Motor neuron (in vitro differentiated cells): ENCODE measurements around the gene ZFPM1. TPM values are rescaled to one million over a fixed set of nuclear protein-coding genes. Genes with fewer than 3 reads are reported as not detected.

ENCODE experiments used
- ATAC-seq, 8 experiments: fragments of 200-7000 bp; cut with Tn5 transposase; replicated peaks in 6 of 8; 2 replicates each; pipeline ENCODE4 v1.8.0; 2021; ENCODE audit warnings: mild to moderate bottlenecking in 8 of 8, moderate library complexity in 8 of 8
- H3K27ac ChIP-seq, 2 donors: fragments of 250-450 bp; sonication (Bioruptor Pico); 2 replicates each; pipeline ENCODE4 v1.9.0; 2021; ENCODE audit warnings: antibody characterized with exemption in 2 of 2, mild to moderate bottlenecking in 2 of 2, moderate library complexity in 1 of 2
- H3K4me1 ChIP-seq, 2 donors: fragments of 250-450 bp; sonication (Bioruptor Pico); replicated peaks in 1 of 2; 2 replicates each; pipeline ENCODE4 v1.6.1; 2021; ENCODE audit warnings: antibody characterized with exemption in 2 of 2, mild to moderate bottlenecking in 2 of 2, moderate library complexity in 1 of 2
- H3K4me3 ChIP-seq, 5 donors: fragments of 250-450 bp; sonication (Bioruptor Pico); 2 replicates each; pipeline ENCODE4 v1.9.0; 2021; ENCODE audit warnings: antibody characterized with exemption in 5 of 5, mild to moderate bottlenecking in 5 of 5, moderate library complexity in 4 of 5
- WGBS, 10 experiments: fragments of 450-650 bp; shearing (Covaris generic); methylation state at CpG; one replicate each; pipeline ENCODE4 v1.0.0; 2022; 5-methylcytosine and 5-hydroxymethylcytosine counted together
- in situ Hi-C, 9 experiments: fragments of 400-800 bp; cut with MboI; loops; one replicate each; pipeline ENCODE4 v1.15.0; 2021; ENCODE audit warnings: low sequenced_read_pairs in 9 of 9, low pct_unique_long_range_greater_than_20kb in 2 of 9; ENCODE audit not compliant: unreplicated experiment in 9 of 9
- total RNA-seq, 8 experiments: library from RNA; unstranded; fragments of 300-600 nt; gene quantifications; 2 replicates each; pipeline versions ENCODE4 v1.2.3 to v1.2.4, GENCODE V29; 2022

The ZFPM1 gene
- total RNA-seq, 8 experiments from 2014 or later: 1.4 to 3.4 (median 2.7) TPM

DNA sequence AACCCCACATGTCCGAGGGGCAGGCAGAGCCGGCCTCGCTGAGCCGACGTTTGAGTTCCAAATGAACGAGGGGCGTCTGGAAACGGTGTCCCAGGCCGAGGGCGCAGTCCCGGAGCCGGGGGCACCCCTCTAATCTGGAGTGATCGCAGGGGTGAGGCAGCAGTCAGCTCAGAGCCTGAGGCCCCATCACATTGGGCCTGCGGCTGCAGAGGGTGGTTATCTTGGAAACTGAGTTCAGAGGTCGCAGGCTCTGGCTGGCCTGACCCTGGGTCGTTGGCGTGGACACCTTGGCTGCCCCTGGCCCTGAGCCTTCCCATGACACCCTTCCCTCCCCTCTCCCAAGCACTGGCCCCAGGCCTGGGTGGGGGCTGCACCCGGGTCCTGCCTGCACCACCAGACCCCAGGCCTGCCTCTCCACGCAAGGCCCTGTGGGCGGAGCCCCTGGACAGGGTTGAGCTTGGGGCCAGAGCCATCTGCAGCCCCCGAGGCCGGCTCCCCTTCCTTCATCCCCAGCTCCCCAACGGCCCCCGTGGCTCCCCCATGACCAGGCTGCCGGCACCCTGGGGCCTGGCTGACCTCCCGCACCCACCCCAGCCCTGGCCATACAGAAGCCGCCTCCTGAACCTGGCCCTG is 45.6 kb downstream of the ZFPM1 start:
- H3K27ac ChIP-seq: peak overlapping the region in 1 of 2 donors; percentile 73
- in situ Hi-C loops: no loop called here
- 83% methylated on average over 1 of the region's 27 CpGs; no CpG with 5 or more reads in 9 of the 10 experiments for WGBS, 10 experiments
- H3K4me1 ChIP-seq: peaks cover 30 to 36% of the 10 kb centered on the region in 2 donors
- no peak overlapping the region for H3K4me3 ChIP-seq
- ATAC-seq: no peak

DNA sequence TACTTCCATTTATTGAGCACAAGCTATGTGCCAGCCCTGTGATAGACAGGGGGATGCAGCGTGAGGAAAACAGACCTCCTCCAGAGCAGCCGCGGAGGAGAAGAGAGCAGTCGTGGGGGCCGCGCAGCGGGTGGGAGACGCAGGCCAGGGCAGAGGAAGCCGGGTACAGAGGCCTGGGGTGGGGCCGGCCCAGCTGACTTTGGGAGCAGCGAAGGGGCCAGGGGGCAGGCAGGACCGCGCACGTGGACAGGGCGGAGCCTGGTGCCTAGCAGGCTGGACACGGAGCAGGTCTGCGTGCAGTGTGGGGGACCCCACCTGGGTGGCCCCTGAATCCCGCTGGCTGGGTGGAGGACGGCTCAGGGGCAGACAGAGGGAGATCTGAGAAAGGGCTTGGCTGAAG is 46.2 kb downstream of the ZFPM1 start:
- WGBS, 10 experiments: 100% methylated on average over 1 of the region's 19 CpGs; no CpG with 5 or more reads in 9 of the 10 experiments
- in situ Hi-C loops: no loop called here

DNA sequence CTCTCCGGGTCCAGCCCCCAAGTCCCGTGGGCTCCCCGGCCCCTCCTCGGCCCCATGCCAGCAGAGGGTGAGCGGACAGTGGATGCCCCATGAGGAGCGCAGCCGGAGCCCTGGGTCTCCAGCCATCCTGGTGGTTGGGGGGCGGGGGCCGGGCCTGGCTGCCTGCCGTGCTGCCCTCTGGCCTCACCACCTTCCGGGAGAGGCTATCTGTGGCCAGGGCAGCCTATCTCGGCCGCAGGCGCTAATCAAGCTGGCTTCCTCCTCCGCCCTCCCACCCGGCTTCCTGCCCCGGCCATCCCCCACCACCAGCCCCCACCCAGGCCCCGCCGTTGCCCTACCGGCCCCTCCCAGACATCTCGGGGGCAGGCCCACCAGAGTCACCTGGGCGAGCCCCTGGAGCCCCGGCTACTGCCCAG is 46.8 kb downstream of the ZFPM1 start:
- 100% methylated on average over 1 of the region's 23 CpGs; no CpG with 5 or more reads in 9 of the 10 experiments for WGBS, 10 experiments
- Histone ChIP-seq H3K4me1 (peaks cover 33 to 41% of the 10 kb centered on the region in 2 donors), H3K4me3 (no peak overlapping the region), H3K27ac (no peak overlapping the region)
- no peak for ATAC-seq
- in situ Hi-C loops: loop anchor here in 1 of 9 experiments (25.0 kb wide), 1 partner anchor 313 kb away; no protein-coding TSS in a partner anchor

More for the DNA sequence above, 46.2 kb downstream of the ZFPM1 start:
- Histone ChIP-seq H3K4me3 (no peak overlapping the region), H3K27ac (no peak overlapping the region), H3K4me1 (peaks cover 32 to 41% of the 10 kb centered on the region in 2 donors)
- no peak for ATAC-seq

DNA sequence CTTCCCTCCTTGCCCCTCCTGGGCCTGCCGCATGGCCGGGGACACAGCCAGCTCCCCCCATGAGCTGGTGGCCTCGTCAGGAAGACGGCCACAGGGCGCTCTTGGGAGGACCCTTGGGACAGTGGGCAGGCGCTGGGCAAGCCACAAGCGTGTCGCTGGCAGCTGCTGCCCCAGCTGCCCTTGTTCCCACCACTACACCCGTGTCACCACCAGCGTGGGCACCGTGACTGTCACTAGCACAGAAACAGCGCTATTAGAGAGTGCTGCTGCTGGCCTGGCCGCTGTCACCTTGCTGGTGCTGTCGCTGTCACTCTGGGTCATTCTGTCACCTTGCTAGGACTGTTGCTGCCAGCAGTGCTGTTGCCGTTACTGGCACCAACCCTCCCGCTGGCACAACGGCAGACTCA is 47.2 kb downstream of the ZFPM1 start:
- WGBS, 10 experiments: 88 to 100% (median 90%) methylated on average over 2 to 9 of the region's 17 CpGs; no CpG with 5 or more reads in 7 of the 10 experiments
- in situ Hi-C loops: loop anchor here in 1 of 9 experiments (25.0 kb wide), 1 partner anchor 313 kb away; no protein-coding TSS in a partner anchor
- no peak overlapping the region for H3K27ac ChIP-seq

DNA sequence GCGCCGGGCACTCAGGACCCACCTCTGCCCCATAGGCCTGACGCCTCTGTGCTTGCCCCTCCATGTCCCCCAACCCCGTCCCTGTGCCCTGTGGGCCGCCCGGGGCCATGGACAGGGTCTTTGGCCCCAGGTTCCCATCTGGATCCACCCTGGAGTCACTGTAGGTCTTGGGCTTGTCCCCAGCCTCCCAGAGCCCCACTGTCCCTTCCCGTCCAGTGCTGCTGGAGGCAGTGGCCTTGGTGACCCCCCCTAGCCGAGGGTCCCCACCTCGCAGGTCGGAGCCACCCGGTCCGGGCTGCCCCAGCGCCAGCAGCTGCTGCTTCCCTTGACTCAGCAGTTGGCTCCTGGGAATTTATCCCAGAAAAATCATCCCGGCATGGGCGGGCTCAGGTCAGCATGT is 49.3 kb downstream of the ZFPM1 start:
- in situ Hi-C loops: loop anchor here in 1 of 9 experiments (25.0 kb wide), 1 partner anchor 315 kb away; no protein-coding TSS in a partner anchor
- H3K4me1 ChIP-seq: peaks cover 39 to 49% of the 10 kb centered on the region in 2 donors
- no peak overlapping the region for H3K4me3 ChIP-seq
- peak overlapping the region in 1 of 2 donors; percentile 27 for H3K27ac ChIP-seq
- WGBS, 10 experiments: 85% methylated on average over 9 of the region's 15 CpGs; no CpG with 5 or more reads in 9 of the 10 experiments
- no peak for ATAC-seq

More for the DNA sequence above, 47.2 kb downstream of the ZFPM1 start:
- Histone ChIP-seq H3K4me1 (peaks cover 32 to 42% of the 10 kb centered on the region in 2 donors), H3K4me3 (no peak overlapping the region)
- ATAC-seq: no peak

DNA sequence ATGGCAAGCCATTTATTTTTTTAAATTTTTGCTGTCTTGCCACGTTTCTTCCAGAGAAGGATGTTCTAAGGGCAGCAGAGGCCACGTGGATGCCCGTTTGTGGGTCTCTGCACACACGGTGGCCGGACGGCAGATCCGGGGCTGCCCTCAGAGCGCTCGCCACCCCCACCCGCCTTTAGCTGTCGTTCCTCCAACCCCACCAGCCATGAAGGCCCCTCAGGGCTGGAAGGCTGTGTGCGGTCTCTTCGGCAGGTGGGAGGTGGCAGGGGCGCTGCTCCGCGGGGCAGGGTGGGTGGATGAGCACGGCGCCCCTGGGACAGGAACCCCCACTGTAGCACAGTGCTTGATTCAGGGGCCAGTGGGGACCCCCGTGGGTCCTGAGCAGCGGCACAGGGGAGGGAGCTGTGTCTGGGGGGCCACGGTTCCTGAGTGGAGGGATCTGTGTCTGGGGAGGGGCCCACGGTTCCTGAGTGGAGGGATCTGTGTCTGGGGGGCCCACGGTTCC is 49.7 kb downstream of the ZFPM1 start:
- in situ Hi-C loops: loop anchor here in 1 of 9 experiments (25.0 kb wide), 1 partner anchor 316 kb away; no protein-coding TSS in a partner anchor
- 60% methylated on average over 1 of the region's 23 CpGs; no CpG with 5 or more reads in 9 of the 10 experiments for WGBS, 10 experiments
- Histone ChIP-seq H3K27ac (peak overlapping the region in 1 of 2 donors; percentile 27), H3K4me3 (no peak overlapping the region), H3K4me1 (peaks cover 35 to 45% of the 10 kb centered on the region in 2 donors)
- ATAC-seq: no peak

DNA sequence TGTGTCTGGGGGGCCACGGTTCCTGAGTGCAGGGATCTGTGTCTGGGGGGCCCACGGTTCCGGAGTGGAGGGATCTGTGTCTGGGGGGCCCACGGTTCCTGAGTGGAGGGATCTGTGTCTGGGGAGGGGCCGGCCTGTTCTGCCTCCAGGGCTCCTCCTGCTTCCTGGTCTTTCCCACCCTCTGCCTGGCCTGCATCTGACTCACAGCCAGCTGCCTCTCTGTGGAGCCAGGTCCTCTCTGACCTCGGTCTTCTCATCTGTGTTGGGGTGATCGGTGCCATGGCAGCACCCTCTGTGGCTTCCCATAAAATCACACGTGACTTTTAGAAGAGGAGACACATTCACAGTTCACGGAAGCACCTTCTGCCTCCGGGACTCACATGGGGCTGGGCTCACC is 50.3 kb downstream of the ZFPM1 start:
- no peak overlapping the region for H3K4me3 ChIP-seq
- peak in 2 of 8 experiments; percentile 75 for ATAC-seq
- no peak overlapping the region for H3K27ac ChIP-seq
- WGBS, 10 experiments: no CpG with 5 or more reads among the region's 10 CpGs
- in situ Hi-C loops: loop anchor here in 1 of 9 experiments (25.0 kb wide), 1 partner anchor 316 kb away; no protein-coding TSS in a partner anchor
- H3K4me1 ChIP-seq: peaks cover 32 to 41% of the 10 kb centered on the region in 2 donors

DNA sequence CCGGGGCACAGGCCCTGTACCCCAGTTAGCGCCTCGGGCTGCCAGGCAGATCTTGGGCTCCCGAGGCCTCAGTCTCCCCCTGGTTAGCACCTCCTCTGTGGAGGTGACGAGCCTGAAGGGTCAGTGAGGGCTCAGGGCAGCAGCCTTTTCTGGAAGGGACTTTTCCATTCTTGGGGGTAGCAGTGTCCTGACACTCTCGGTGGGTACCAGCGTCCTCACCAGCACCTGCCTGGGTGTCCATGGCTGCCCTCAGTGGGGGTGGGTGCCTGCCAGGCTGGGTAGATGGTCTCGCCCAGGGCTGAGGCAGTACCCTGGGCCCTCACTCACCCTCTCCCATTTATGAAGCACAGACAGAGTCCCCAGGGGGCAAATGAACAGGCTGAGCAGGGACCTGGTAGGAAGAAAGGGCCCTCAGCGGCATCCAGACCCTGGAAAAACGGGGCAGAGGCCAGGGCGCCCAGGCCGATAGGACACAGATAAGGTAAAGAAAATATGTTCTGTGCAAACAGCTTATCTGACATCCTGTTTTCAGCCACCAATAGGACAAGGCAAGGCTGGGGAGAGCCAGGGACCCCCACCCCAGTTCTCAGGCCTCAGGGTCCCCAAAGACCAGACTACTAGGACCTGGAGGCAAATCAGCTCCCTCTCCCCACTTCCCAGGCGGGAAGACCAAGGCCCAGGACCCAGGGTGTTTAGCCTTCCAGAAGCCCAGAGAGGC is 50.9 kb downstream of the ZFPM1 start:
- Histone ChIP-seq H3K27ac (peak overlapping the region; percentile 36 to 68), H3K4me1 (peaks cover 32 to 43% of the 10 kb centered on the region in 2 donors), H3K4me3 (no peak overlapping the region)
- WGBS, 10 experiments: 80 to 100% (median 93%) methylated on average over 2 to 4 of the region's 13 CpGs; no CpG with 5 or more reads in 6 of the 10 experiments
- in situ Hi-C loops: loop anchor here in 1 of 9 experiments (25.0 kb wide), 1 partner anchor 317 kb away; no protein-coding TSS in a partner anchor
- no peak for ATAC-seq

DNA sequence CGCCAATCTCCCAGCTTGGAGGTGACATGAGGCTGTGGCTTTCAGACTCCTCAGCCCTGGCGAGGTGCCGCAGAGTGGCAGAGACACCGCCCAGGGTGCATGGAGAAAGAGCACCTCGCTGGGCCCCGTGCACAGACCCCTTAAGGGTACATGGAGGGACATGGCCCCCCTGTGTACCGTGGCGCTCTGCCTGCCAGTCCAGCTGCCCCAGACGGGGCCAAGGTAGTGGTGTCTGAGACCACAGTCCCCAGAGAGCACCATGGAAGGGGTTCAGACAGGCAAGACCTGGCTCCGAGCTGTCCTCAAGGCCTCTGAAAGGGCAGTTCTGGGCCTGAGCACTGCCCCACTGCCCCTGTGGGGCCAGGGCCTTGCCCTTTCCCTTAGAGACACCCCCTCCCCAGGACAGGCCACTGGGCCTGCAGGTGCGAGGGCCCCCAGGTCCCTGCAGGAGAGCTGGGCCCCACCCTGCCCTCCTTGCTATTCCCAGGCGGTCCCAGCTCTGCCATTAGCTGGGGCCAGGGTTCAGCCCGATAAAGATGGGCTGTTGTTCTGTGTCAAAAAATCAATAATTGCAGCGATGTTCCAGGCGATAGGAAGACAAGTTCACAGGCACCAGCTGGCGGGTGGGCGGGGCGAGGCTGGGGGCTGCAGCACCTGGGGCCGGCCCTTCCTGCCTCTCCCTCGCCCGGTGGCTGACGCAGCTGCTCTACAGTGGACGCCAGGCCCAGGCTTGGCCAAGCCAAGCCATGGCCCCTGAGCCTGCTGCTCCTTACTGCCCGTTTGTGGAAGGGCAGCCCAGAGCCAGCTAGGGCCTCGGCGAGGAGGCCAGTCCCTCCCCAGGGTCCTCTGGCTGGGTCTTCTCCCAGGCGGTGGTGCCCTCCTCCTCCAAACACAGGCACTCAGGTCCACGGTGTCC is 51.7 kb downstream of the ZFPM1 start:
- Histone ChIP-seq H3K4me3 (no peak overlapping the region), H3K4me1 (peaks cover 37 to 48% of the 10 kb centered on the region in 2 donors), H3K27ac (peak overlapping the region; percentile 56 to 81)
- WGBS, 10 experiments: 80 to 100% (median 86%) methylated on average over 1 to 13 of the region's 28 CpGs; no CpG with 5 or more reads in 6 of the 10 experiments
- peak in 5 of 8 experiments; percentile 80 to 90 (median 85) for ATAC-seq
- in situ Hi-C loops: loop anchor here in 1 of 9 experiments (25.0 kb wide), 1 partner anchor 317 kb away; no protein-coding TSS in a partner anchor

DNA sequence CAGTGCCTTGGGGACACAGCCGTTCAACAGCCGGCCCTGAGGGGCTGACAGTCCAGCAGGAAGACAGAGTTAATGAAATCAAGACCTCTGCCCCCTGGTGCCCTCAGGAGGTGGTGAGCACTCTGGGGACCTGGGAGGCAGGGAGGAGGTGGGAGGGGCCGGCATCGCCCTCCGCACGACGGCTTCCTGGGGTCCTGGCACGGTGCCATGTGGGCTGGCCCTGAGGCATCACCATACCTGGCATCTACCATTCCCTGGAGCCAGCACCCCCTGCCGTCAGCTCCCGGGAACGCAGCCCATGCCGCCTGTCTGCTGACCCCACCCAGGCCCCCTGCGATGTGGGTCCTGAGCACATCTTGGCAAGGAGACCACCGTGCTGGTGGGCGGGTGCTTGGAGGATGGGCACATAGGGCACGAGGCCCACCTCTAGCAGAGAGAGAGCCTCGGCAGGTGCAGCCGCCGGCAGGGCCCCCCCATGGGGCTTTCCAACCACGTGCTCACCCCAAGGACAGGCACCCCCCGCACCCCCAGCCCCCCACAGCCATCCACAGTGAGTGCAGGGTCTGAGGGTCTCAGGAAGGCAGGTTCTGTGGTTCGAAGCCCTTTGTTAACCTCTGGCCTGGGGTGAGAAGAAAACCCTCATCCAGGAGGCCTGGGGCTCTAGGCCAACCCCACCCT is 52.5 kb downstream of the ZFPM1 start:
- peaks cover 37 to 48% of the 10 kb centered on the region in 2 donors for H3K4me1 ChIP-seq
- WGBS, 10 experiments: 56% methylated on average over 8 of the region's 22 CpGs; no CpG with 5 or more reads in 9 of the 10 experiments
- H3K4me3 ChIP-seq: no peak overlapping the region
- H3K27ac ChIP-seq: peak overlapping the region; percentile 56 to 81
- in situ Hi-C loops: loop anchor here in 1 of 9 experiments (25.0 kb wide), 1 partner anchor 318 kb away; no protein-coding TSS in a partner anchor
- peak in 6 of 8 experiments; percentile 12 to 48 (median 35) for ATAC-seq

DNA sequence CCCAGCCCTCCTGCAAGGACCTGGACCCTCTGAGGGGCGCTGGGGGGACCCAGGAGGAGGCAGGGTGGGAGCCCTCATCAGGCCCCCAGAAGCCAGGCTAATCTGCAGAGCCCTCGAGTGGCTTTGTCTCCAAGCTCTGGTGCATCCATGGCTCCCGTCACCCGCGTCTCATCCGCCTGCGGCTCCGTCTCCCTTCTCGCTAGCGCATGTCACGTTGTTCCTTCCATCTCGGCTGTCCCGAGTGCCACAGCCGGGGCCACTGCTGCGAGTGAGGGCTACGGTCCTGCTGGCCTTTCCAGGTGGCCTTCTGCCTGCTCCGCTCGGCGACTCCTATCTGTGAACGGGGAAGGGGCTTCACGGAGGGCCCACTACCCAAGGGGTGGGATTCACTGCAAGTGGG is 53.6 kb downstream of the ZFPM1 start:
- 80 to 100% (median 98%) methylated on average over 1 to 14 of the region's 21 CpGs; no CpG with 5 or more reads in 6 of the 10 experiments for WGBS, 10 experiments
- in situ Hi-C loops: loop anchor here in 1 of 9 experiments (25.0 kb wide), 1 partner anchor 319 kb away; no protein-coding TSS in a partner anchor
- no peak for ATAC-seq
- Histone ChIP-seq H3K4me3 (no peak overlapping the region), H3K27ac (no peak overlapping the region), H3K4me1 (peaks cover 37 to 48% of the 10 kb centered on the region in 2 donors)
